Right renal pelvis (tissue), 4 donors: ENCODE data around the gene RNF145. TPM values are rescaled to one million over a fixed set of nuclear protein-coding genes. Genes with fewer than 3 reads are reported as not detected.
"Not testable (repeated sequence)": the region's sequence is repeated elsewhere in the genome, so short reads cannot be mapped to it uniquely, and the experiment has no call there.

Source experiments
- DNase-seq, 4 donors: peaks; one replicate each; pipeline ENCODE4 v3.0.0-alpha.2; 2013; ENCODE audit warnings: low read depth in 4 of 4, low spot score in 3 of 4, missing footprints in 1 of 4
- polyA plus RNA-seq, 4 donors: library from polyadenylated mRNA; unstranded; fragments of 120-200 nt; gene quantifications; one replicate each; pipeline ENCODE4 v1.2.1, GENCODE V29; 2013; ENCODE audit not compliant: insufficient read length in 4 of 4

Gene RNF145
- polyA plus RNA-seq, 4 donors, result 93.5 to 116 (median 112) TPM

- no peak for DNase-seq
These were observed 46.2 kb downstream of the RNF145 start for GRCh38 chr5:159163027-159163700.

GRCh38 chr5:159161361-159162214 lies 47.8 kb downstream of the RNF145 start:
- DNase-seq, result no peak

GRCh38 chr5:159158553-159159091 lies 50.7 kb downstream of the RNF145 start:
- DNase-seq, result not testable (repeated sequence)

GRCh38 chr5:159157552-159157951 lies 51.8 kb downstream of the RNF145 start:
- DNase-seq, result no peak

GRCh38 chr5:159156426-159157238 lies 52.7 kb downstream of the RNF145 start:
- DNase-seq, result peak; percentile 40 to 61 (median 54)

GRCh38 chr5:159155960-159156359 lies 53.4 kb downstream of the RNF145 start:
- no peak for DNase-seq

GRCh38 chr5:159152876-159153275 lies 56.5 kb downstream of the RNF145 start:
- no peak for DNase-seq

GRCh38 chr5:159149085-159149484 lies 60.3 kb downstream of the RNF145 start:
- DNase-seq, result no peak

- no peak for DNase-seq
These were observed 61.4 kb downstream of the RNF145 start for GRCh38 chr5:159147976-159148375.

GRCh38 chr5:159146839-159147238 lies 62.5 kb downstream of the RNF145 start:
- no peak for DNase-seq

- not testable (repeated sequence) for DNase-seq
These were observed 64.2 kb downstream of the RNF145 start for GRCh38 chr5:159145160-159145559.

GRCh38 chr5:159139802-159140201 lies 69.6 kb downstream of the RNF145 start:
- no peak for DNase-seq

- DNase-seq, result no peak
These were observed 73.3 kb downstream of the RNF145 start for GRCh38 chr5:159135896-159136531.

GRCh38 chr5:159133041-159133741 lies 76.2 kb downstream of the RNF145 start:
- peak; percentile 28 to 50 (median 40) for DNase-seq

- no peak for DNase-seq
These were observed 76.8 kb downstream of the RNF145 start for GRCh38 chr5:159132429-159133040.

- no peak for DNase-seq
These were observed 77.4 kb downstream of the RNF145 start for GRCh38 chr5:159131951-159132350.

GRCh38 chr5:159130871-159131270 lies 78.5 kb downstream of the RNF145 start:
- DNase-seq, result no peak

- no peak for DNase-seq
These were observed 81.2 kb downstream of the RNF145 start for GRCh38 chr5:159128070-159128541.

- DNase-seq, result no peak
These were observed 85.7 kb downstream of the RNF145 start for GRCh38 chr5:159123700-159124099.
